MCF 10A (cell line): Measurements from ENCODE around the gene PFDN2. TPM values are rescaled to one million over a fixed set of nuclear protein-coding genes. Genes with fewer than 3 reads are reported as not detected.

ENCODE experiments used
- BruUV-seq: library from RNA; stranded (reverse); fragments of 400-500 nt; replicated peaks from 2 replicates; lab custom pipeline; 2021; lab: Mats Ljungman, UMichigan
- CTCF ChIA-PET: fragments of 300-600 bp; sonication (Branson Sonifier 250); formaldehyde crosslinking; extraction: SDS; loops from one replicate; lab custom pipeline; 2021; ENCODE audit warnings: antibody characterized with exemption, inconsistent platforms; lab: Yijun Ruan, JAX
- POLR2A ChIA-PET: fragments of 300-600, 350-650 bp; sonication (Branson Sonifier 250); formaldehyde crosslinking; extraction: SDS; loops from one replicate; lab custom pipeline; 2020; ENCODE audit warnings: antibody characterized with exemption, inconsistent platforms; lab: Yijun Ruan, JAX
- DNase-seq: peaks from one replicate; pipeline ENCODE4 v3.0.0-alpha.2; 2018; ENCODE audit not compliant: unreplicated experiment
- H3K27ac Mint-ChIP-seq: one replicate; pipeline ENCODE4 v1.8.0; 2022; ENCODE audit warnings: mild to moderate bottlenecking, low read depth, mixed read lengths; ENCODE audit not compliant: unreplicated experiment
- H3K27me3 Mint-ChIP-seq: one replicate; pipeline ENCODE4 v1.8.0; 2022; ENCODE audit warnings: mixed read lengths; ENCODE audit not compliant: insufficient read depth, unreplicated experiment
- H3K36me3 Mint-ChIP-seq: one replicate; pipeline ENCODE4 v1.8.0; 2022; ENCODE audit warnings: mild to moderate bottlenecking, moderate library complexity, mixed read lengths; ENCODE audit not compliant: insufficient read depth, unreplicated experiment
- H3K4me1 Mint-ChIP-seq: one replicate; pipeline ENCODE4 v1.8.0; 2022; ENCODE audit warnings: mixed read lengths; ENCODE audit not compliant: insufficient read depth, unreplicated experiment
- H3K4me3 Mint-ChIP-seq: one replicate; pipeline ENCODE4 v1.8.0; 2022; ENCODE audit warnings: mild to moderate bottlenecking, moderate library complexity, mixed read lengths; ENCODE audit not compliant: unreplicated experiment
- H3K9me3 Mint-ChIP-seq: one replicate; pipeline ENCODE4 v1.8.0; 2022; ENCODE audit warnings: mixed read lengths; ENCODE audit not compliant: unreplicated experiment
- intact Hi-C: fragments of 100-400 bp; cut with micrococcal nuclease; formaldehyde crosslinking; loops from 2 replicates; pipeline ENCODE4 v1.14.1; 2022
- total RNA-seq: library from RNA; stranded (reverse); gene quantifications from 2 replicates; pipeline ENCODE4 v1.2.3, GENCODE V29; 2022
- TF ChIP-seq, protein P1 (sequence below): fragments of 200-600 bp; IDR thresholded peaks from one replicate; pipeline ENCODE4 v1.8.0; 2022; ENCODE audit warnings: antibody characterized with exemption, mild to moderate bottlenecking; ENCODE audit not compliant: unreplicated experiment

PFDN2 gene
- total RNA-seq, 1 experiment from 2014 or later: 514 TPM

GRCh38 chr1:161061419-161061818 lies 56.4 kb downstream of the PFDN2 start:
- no peak overlapping the region for H3K27ac Mint-ChIP-seq
- TF ChIP-seq, protein P1, sequence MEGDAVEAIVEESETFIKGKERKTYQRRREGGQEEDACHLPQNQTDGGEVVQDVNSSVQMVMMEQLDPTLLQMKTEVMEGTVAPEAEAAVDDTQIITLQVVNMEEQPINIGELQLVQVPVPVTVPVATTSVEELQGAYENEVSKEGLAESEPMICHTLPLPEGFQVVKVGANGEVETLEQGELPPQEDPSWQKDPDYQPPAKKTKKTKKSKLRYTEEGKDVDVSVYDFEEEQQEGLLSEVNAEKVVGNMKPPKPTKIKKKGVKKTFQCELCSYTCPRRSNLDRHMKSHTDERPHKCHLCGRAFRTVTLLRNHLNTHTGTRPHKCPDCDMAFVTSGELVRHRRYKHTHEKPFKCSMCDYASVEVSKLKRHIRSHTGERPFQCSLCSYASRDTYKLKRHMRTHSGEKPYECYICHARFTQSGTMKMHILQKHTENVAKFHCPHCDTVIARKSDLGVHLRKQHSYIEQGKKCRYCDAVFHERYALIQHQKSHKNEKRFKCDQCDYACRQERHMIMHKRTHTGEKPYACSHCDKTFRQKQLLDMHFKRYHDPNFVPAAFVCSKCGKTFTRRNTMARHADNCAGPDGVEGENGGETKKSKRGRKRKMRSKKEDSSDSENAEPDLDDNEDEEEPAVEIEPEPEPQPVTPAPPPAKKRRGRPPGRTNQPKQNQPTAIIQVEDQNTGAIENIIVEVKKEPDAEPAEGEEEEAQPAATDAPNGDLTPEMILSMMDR: no peak
- no peak for DNase-seq
- CTCF ChIA-PET: interaction anchor here (0.6 to 2.1 kb wide), 9 partner anchors 10 to 336 kb away, joined by 3 to 8 read pairs (median 4); partner anchors contain the start of gene USF1
- BruUV-seq: no TSS peak
- H3K27me3 Mint-ChIP-seq: no peaks in the 10 kb centered on the region
- intact Hi-C loops: no loop called here
- POLR2A ChIA-PET: interaction anchor here (1.5 to 6.3 kb wide), 2 partner anchors 12 to 15 kb away, joined by 5 to 37 read pairs; partner anchors contain the start of gene USF1
- no peaks in the 10 kb centered on the region for H3K4me1 Mint-ChIP-seq
- no peak overlapping the region for H3K4me3 Mint-ChIP-seq
- H3K9me3 Mint-ChIP-seq: no peaks in the 10 kb centered on the region
- H3K36me3 Mint-ChIP-seq: no peaks in the 10 kb centered on the region

DNA sequence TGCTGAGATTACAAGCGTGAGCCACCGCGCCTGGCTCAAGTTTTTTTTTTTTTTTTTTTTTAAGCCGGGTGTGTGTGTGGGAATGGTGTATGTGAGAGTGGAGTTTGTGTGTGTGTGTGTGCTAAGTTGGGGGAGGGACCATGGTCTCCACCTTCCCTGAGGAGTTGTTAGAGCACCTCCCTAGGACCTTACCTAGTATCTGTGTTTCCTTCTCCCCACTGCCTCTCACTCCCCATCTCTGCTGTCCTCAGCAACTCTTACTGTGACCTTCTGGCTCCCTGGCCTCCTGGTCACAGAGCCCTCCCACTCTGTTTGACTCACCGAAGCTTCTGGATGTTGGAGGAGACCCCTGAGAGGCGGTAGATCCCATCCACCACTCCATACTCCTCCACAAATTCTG lies 58.5 kb downstream of the PFDN2 start:
- no TSS peak for BruUV-seq
- CTCF ChIA-PET: interaction anchor here (0.6 to 2.0 kb wide), 7 partner anchors 11 to 249 kb away, joined by 3 to 8 read pairs (median 5); no protein-coding TSS in a partner anchor
- POLR2A ChIA-PET: interaction anchor here (6.3 kb wide), 1 partner anchor 13 kb away, joined by 37 read pairs; the partner anchor contains the start of gene USF1

DNA sequence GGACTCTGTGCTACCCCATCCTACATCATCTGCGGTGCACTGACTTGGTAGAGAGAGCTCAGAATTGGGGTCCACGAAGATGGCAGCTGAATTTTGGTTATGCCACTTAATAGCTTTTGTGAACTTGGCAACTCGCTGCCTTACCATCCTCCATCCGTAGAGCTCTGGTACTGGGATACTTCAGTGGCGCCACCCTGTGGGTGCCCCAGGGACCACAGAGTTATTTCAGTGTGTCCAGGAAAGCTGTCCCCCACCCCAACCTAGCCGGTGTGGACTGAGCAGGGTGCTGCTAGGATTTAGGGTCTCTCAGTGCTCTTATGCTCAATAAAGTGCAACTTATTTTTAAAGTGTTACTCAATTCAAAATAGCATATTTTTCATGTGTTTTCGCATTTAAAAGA lies 63.0 kb downstream of the PFDN2 start:
- ChIA-PET CTCF (interaction anchor here (0.6 to 1.8 kb wide), 5 partner anchors 9 to 379 kb away, joined by 3 to 5 read pairs (median 3); partner anchors contain the start of gene USF1), POLR2A (interaction anchor here (1.2 to 2.5 kb wide), 3 partner anchors 9 to 19 kb away, joined by 3 to 20 read pairs (median 7); partner anchors contain the start of gene USF1)
- H3K36me3 Mint-ChIP-seq: no peaks in the 10 kb centered on the region
- no TSS peak for BruUV-seq
- H3K4me3 Mint-ChIP-seq: no peak overlapping the region
- no peaks in the 10 kb centered on the region for H3K4me1 Mint-ChIP-seq
- H3K27ac Mint-ChIP-seq: no peak overlapping the region
- H3K9me3 Mint-ChIP-seq: no peaks in the 10 kb centered on the region
- H3K27me3 Mint-ChIP-seq: no peaks in the 10 kb centered on the region
- TF ChIP-seq, protein P1: no peak
- intact Hi-C loops: no loop called here
- no peak for DNase-seq

More for the DNA sequence above, 58.5 kb downstream of the PFDN2 start:
- intact Hi-C loops: no loop called here
- Mint-ChIP-seq H3K27me3 (no peaks in the 10 kb centered on the region), H3K36me3 (no peaks in the 10 kb centered on the region), H3K4me3 (no peak overlapping the region), H3K4me1 (no peaks in the 10 kb centered on the region), H3K27ac (no peak overlapping the region), H3K9me3 (no peaks in the 10 kb centered on the region)
- TF ChIP-seq, protein P1: no peak
- no peak for DNase-seq

- no peaks in the 10 kb centered on the region for H3K27me3 Mint-ChIP-seq
- POLR2A ChIA-PET: interaction anchor here (1.2 to 2.5 kb wide), 4 partner anchors 9 to 33 kb away, joined by 3 to 20 read pairs (median 6); partner anchors contain the start of genes F11R and USF1
- no peak for DNase-seq
Measured at GRCh38 chr1:161054232-161054631, 63.6 kb downstream of the PFDN2 start.

More at GRCh38 chr1:161054232-161054631, 63.6 kb downstream of the PFDN2 start:
- TF ChIP-seq, protein P1: no peak
- Mint-ChIP-seq H3K27ac (no peak overlapping the region), H3K4me3 (no peak overlapping the region), H3K4me1 (no peaks in the 10 kb centered on the region), H3K9me3 (no peaks in the 10 kb centered on the region), H3K36me3 (no peaks in the 10 kb centered on the region)
- no TSS peak for BruUV-seq
- intact Hi-C loops: no loop called here
- CTCF ChIA-PET: interaction anchor here (0.5 to 1.8 kb wide), 4 partner anchors 8 to 95 kb away, joined by 3 to 5 read pairs (median 4); partner anchors contain the start of gene USF1
